HG02759 (cell line): ENCODE data around the gene ZCCHC8.
"Not testable (repeated sequence)": the region's sequence is repeated elsewhere in the genome, so short reads cannot be mapped to it uniquely, and the experiment has no call there.

Experiments
- ATAC-seq: cut with Tn5 transposase; IDR thresholded peaks from one replicate; pipeline ENCODE4 v1.9.1; 2021; ENCODE audit warnings: mild to moderate bottlenecking, moderate library complexity; ENCODE audit not compliant: unreplicated experiment

Gene ZCCHC8

GRCh38 chr12:122513028-122513427 is 12.3 kb upstream of the ZCCHC8 start:
- ATAC-seq = not testable (repeated sequence)

- ATAC-seq = no peak
Measured at GRCh38 chr12:122508163-122508562, 7.4 kb upstream of the ZCCHC8 start.

- no peak for ATAC-seq
Measured at GRCh38 chr12:122506393-122506938, 5.7 kb upstream of the ZCCHC8 start.

- ATAC-seq = no peak
Measured at GRCh38 chr12:122505419-122506051, 4.8 kb upstream of the ZCCHC8 start.

DNA sequence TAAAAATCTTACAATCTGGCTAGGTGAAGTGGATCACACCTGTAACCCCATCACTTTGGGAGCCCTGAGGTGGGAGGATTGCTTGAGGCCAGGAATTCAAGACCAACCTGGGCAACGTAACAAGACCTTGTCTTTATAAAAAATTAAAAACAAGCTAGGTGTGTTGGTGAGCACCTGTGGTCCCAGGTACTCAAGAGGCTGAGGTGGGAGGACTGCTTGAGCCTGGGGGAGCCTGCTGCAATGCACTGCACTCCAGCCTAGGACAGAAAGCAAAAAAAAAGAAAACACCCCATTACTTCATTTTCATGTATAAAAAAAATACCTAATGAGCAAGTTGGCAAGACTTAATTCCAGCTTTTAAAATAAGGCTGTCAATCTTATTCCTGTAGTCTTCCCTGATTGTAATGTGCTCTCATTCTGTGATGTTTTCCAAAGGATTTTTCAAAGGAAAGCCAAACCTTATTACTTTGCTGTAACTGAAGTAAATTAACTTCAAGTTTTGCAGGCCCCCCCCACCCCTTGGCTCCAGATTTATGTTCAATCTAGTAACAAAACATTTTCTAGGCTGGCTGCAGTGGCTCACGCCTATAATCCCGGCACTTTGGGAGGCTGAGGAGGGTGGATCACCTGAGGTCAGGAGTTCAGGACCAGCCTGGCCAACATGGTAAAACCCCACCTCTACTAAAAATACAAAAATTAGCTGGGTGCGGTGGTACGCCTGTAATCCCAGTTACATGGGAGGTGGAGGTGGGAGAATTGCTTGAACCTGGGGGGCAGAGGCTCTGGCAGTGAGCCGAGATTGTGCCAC is 3.3 kb upstream of the ZCCHC8 start:
- ATAC-seq = no peak

- no peak for ATAC-seq
Measured at GRCh38 chr12:122503147-122503751, 2.5 kb upstream of the ZCCHC8 start.

- no peak for ATAC-seq
Measured at GRCh38 chr12:122501489-122501989, 807 bp upstream of the ZCCHC8 start.

DNA sequence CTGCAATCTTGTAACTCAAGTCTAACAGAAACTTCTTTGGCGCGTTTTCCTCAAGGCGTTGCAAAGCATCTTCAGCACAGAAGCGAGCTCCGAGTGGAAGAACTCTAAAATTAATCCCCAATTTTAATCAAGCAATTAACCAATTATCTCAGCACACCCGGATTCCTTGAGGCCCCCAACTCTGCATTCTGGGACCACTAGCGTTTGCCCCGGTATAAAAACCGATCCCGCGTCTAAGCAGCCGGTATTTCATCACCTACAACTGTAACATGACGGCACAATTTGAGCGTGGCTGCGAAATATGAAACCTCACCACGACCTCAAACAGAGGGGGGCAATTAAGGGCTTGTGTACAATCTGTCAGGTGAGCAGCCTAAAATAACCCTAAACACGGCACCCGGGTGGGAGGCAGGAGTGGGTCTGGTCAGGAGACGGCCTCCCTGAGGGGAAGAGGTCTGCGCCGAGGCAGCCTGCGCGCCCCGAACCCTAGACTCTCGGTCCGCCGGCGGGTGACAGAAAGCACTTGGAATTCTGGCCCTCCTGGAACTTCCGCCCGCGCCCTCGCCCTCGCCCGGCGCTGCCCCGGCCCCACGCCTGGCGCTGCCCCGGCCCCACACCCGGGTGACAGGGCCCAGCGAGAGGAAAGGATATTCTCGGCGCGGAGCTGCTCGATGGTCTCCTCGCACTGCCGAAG is 594 bp downstream of the ZCCHC8 start:
- peak; percentile 20 for ATAC-seq

DNA sequence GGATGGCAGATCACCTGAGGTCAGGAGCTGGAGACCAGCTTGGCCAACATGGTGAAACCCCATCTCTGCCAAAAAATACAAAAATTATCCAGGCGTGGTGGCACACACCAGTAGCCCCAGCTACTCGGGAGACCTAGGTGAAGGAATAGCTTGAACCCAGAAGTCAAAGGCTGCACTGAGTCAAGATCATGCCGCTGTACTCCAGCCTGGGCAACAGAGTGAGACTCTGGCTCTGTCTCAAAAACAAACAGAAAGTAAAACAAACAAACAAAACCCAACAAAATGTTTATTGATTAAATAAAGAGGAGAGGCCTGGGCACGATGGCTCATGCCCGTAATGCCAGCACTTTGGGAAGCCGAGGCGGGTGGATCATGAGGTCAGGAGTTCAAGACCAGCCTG is 5.5 kb downstream of the ZCCHC8 start:
- no peak for ATAC-seq

GRCh38 chr12:122493222-122493621 is 7.5 kb downstream of the ZCCHC8 start:
- not testable (repeated sequence) for ATAC-seq

GRCh38 chr12:122491991-122492390 is 8.7 kb downstream of the ZCCHC8 start:
- ATAC-seq = no peak

DNA sequence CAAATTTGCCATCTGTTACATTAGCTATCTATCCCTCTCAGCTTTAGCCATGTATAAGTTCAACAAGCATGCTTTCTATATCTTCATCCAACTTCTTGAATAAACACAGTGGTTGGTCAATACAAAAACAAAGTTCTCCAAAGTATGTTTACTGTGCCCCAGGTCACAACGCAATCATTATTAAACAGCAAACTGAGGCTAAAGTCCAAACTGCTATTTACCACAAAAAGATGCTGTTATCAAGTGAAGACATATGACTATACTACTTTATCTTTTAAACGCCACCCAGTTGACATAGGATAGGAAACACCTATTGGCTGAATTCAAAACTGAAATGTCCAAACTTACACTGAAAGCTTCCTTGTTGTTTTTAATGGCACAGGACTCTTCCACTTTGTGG is 11.7 kb downstream of the ZCCHC8 start:
- no peak for ATAC-seq

DNA sequence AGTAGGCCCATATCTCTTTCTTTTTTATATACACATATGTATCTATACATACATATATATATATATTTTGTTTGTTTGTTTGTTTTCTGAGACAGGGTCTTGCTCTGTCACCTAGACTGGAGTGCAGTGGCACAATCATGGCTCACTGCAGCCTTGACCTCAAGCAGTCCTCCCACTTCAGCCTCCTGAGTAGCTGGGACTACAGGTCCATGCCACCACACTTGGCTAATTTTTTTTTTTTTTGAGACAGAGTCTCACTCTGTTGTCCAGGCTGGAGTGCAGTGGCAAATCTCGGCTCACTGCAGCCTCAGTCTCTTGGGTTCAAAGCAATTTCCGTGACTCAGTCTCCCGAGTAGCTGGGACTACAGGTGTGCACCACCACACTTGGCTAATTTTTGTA is 12.9 kb downstream of the ZCCHC8 start:
- ATAC-seq = not testable (repeated sequence)

- no peak for ATAC-seq
Measured at GRCh38 chr12:122486805-122487426, 13.8 kb downstream of the ZCCHC8 start.

- ATAC-seq = not testable (repeated sequence)
Measured at GRCh38 chr12:122486360-122486759, 14.4 kb downstream of the ZCCHC8 start.

DNA sequence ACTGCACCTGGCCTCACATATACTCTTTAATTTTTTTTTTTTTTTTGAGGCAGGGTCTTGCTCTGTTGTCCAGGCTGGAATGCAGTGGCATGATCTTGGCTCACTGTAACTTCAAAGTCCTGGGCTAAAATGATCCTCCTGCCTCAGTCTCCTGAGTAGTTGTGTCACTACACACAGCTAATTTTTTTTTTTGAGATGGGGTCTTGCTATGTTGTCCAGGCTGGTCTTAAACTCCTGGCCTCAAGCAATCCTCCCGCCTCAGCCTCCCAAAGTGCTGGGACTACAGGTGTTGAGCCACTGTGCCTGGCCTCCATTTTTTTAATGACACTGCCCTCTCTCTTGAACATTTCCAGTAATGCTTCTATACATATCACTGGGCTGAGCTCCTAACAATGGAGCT is 16.3 kb downstream of the ZCCHC8 start:
- ATAC-seq = not testable (repeated sequence)

DNA sequence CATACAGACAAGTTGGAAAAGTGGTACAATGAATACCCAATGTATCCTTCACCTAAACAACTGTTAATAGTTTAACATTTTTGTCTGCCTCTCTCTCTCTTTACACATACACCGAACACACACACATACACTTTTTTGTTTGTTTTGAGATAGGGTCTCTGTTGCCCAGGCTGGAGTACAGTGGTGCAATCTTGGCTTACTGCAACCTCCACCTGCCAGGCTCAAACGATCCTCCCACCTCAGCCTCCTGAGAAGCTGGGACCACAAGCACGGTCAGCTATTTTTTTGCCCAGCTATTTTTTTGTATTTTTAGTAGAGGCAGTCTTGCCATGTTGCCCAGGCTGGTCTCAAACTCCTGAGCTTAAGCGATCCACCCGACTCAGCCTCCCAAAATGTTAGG is 16.8 kb downstream of the ZCCHC8 start:
- ATAC-seq = no peak

GRCh38 chr12:122481861-122482260 is 18.9 kb downstream of the ZCCHC8 start:
- no peak for ATAC-seq

DNA sequence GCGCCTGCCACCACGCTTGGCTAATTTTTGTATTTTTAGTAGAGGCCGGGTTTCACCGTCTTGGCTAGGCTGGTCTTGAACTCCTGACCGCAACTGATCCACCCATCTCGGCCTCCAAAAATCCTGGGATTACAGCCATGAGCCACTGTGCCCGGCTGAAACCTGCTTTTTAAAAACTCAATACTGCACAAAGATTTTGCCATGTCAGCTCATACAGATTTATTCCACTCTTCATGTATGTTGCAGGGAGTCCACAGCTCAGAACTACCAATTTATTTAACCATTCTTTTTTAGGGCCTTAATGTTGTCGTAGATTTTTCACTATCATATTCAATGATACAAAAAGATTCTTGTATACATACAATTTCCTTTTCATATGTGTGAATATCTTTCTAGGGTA is 20.0 kb downstream of the ZCCHC8 start:
- no peak for ATAC-seq

DNA sequence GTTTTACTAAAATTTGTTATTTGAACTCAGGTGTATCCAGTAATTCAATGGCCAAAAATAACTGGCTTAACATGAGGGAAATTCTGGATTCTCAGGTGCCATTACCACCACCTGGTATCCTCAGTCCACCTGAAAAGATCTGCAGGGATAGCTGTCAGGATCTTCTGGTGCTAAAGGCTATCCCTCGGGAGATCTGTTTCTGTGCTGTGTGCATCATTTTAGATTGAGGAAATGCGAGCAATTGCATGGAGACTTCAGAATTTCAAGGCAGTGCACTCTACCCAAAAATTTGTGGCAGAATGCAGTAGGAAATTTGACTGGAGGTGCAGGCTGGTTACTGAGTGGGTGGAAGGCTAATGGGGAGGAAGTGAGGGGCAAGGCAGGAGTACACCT is 26.4 kb downstream of the ZCCHC8 start:
- ATAC-seq = no peak
